GM20431 (cell line): ENCODE data around the gene G6PD.
"Not testable (repeated sequence)": the region's sequence is repeated elsewhere in the genome, so short reads cannot be mapped to it uniquely, and the experiment has no call there.

ENCODE experiments used
- in situ Hi-C: fragments of 300-500 bp; cut with MseI, MboI; formaldehyde crosslinking; loops from one replicate; pipeline ENCODE4 v1.15.0; 2020; ENCODE audit warnings: low sequenced_read_pairs; ENCODE audit not compliant: unreplicated experiment

The G6PD gene

DNA sequence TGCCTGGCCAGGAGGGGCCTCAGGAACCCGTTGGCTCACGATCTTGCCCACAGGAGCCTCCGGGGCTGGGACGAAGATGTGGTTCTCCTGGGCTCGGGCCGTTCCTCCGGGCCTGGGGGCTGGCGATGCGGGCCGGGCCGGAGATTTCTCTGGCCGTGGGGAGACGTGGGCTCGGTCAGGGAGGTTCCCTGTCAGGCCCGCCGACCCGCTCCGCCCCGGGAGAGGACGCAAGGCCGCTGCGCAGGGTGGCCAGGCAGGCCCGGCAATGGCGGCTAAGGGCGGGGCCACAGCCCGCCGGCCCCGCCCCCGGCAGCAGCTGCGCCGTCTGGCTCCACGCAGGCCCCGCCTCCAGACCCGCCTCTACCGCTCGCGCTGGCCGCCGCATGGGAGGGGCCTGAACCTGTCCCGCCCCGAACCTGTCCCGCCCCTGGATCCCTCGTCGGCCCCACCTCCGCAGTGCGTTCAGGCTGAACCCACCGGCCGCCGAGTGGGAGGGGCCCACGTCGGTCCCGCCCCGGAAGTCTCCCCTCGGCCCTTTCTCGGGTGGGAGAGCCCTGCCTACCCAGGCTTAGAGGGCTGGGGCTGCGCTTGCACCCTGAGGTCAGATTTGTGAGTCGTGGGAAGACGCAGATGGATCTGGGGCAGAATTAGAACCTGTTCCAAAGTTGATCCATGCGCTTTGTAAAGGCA lies 30.5 kb downstream of the G6PD start, which contains the start of gene FAM3A:
FAM3A (minus strand) TSS at position 267 of the 690 bp plus-strand sequence. CDS start 460 bp downstream, outside the sequence.
- in situ Hi-C loops = no loop called here

- in situ Hi-C loops = no loop called here
Observed at GRCh38 chrX:154515090-154515965, 31.3 kb downstream of the G6PD start.

DNA sequence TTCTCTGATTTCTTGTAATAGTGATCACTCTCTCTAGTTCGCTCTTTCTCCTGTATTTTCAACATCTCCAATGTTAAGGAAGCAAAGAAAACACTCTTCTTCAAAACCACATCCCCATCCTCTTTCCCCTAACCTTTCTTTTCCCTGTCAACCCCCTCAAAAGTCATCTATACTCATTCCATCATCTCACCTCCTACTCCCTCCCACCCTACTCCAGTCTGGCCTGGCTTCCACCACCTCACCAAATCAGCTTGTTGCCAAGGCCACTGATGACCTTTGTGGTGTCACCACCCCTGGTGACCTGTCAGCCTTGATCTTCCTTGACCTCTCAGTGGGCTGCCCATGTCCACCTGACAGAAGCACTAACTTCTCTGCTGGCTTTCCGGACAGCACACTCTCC lies 32.9 kb downstream of the G6PD start:
- in situ Hi-C loops = no loop called here

- in situ Hi-C loops = no loop called here
Observed at GRCh38 chrX:154512879-154513553, 33.6 kb downstream of the G6PD start.

GRCh38 chrX:154511761-154512160 lies 34.9 kb downstream of the G6PD start:
- in situ Hi-C loops = no loop called here

DNA sequence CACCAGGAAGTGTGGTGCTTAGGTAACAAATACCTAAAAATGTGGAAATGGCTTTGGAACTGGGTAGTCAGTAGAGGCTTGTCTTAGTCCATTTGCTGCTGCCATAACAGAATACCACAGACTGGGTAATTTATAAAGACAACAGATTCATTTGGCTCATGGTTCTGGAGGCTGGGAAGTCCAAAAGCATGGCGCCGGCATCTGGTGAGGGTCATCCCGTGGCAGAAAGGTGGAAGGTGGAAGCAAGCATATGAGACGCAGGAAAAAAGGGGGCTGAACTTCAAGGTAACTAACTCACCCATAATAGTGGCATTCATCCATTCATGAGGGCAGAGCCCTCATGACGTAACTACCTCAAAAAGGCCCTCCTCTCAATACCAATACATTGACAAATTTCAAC lies 37.2 kb downstream of the G6PD start:
- in situ Hi-C loops = no loop called here

DNA sequence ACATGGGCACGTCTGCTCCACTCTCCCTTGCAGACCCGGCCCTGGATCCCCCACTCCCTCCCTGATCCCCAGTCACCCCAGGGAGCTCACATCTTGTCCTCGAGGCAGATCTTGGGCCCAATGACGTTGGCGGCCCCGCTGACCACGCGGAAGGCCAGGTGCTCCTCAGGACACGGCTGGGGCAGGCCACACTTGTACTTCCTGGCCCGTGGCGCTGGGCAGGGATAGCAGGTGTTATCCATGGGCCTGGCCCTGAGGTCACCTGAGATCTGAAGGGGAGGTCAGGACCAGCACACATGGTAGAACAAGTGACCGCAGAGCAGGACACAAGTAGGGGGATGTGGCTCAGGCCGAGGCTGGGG lies 38.3 kb downstream of the G6PD start:
- in situ Hi-C loops = no loop called here

- in situ Hi-C loops = no loop called here
Observed at GRCh38 chrX:154507673-154508383, 38.8 kb downstream of the G6PD start.

- in situ Hi-C loops = no loop called here
Observed at GRCh38 chrX:154506483-154507332, 39.9 kb downstream of the G6PD start.

- in situ Hi-C loops = no loop called here
Observed at GRCh38 chrX:154505734-154506133, 40.9 kb downstream of the G6PD start.

DNA sequence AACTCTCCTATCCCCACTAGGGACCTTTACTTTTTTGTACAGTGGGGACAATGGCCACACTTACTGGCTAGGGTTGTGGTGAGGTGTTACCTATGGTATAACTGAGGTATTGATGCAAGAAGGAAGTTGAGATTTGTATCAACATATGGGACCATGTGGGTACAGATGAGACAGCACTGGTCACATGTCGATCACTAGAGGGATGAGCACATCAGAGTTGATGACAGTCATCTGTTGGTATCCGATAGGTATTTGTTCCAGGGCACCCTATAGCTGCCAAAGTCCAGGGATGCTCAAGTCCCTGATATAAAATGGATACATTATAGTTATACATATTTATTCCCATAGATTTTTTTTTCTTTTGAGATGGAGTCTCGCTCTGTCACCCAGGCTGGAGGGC lies 43.7 kb downstream of the G6PD start:
- in situ Hi-C loops = no loop called here

DNA sequence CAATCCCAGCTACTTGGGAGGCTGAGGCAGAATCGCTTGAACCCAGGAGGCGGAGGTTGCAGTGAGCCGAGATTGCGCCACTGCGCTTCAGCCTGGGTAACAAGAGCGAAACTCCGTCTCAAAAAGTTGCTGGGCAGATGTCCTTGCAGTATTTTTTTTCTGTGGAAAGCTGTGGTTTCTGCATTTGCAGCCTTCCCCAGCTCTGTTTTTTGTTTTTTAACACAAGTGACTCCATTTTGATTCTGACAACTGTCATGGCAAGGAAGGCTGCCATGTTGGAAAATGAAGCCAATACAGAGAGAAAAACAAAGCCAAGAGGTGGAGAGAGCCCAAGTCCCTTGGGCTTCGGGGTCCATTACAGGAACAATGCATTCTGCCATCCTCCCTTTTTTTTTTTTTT lies 44.5 kb downstream of the G6PD start:
- in situ Hi-C loops = no loop called here

- in situ Hi-C loops = not testable (repeated sequence)
Observed at GRCh38 chrX:154501423-154501822, 45.2 kb downstream of the G6PD start.

- in situ Hi-C loops = not testable (repeated sequence)
Observed at GRCh38 chrX:154496591-154497137, 50.0 kb downstream of the G6PD start.

DNA sequence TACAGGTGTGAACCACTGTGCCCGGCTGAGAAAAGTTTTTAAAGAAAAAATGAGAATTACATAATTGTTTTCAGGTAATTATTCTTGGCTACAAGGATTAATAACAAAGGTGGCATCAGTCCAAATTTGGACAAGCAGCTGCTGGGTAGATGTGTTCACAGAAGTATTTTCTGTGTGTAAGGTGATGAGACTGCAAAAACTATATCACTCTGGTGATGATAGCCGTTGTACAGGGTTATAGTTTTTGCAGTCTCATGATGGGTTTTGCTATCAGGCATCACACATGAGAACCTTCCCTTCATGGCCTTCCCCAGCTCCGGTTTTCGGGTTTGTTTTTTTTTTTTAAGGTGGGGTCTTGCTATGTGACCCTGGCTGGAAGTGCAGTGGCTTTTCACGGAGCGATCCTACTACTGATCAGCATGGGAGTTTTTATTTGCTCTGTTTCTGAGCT lies 51.1 kb downstream of the G6PD start:
- in situ Hi-C loops = no loop called here

DNA sequence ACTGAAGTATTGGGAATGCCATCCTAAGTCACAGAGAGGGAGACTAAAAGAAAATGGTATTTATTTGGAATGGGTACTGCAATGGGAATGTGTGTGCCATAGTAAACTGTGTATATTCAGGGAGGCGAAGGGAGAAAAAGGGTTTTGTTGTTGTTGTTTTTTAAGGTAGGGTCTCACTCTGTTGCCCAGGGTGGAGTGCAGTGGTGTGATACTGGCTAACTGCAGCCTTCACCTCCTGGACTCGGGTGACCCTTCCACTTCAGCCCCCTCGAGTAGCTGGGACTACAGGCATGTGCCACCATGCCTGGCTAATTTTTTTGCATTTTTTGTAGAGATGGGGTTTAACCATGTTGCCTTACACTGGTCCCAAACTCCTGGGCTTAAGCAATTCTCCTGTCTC lies 51.9 kb downstream of the G6PD start:
- in situ Hi-C loops = no loop called here

- in situ Hi-C loops = no loop called here
Observed at GRCh38 chrX:154490414-154491083, 56.1 kb downstream of the G6PD start, which contains the start of gene SLC10A3. TSS of gene SLC10A3 (minus strand) at chrX:154490629. CDS start at chrX:154488940, 1,689 bp downstream.

DNA sequence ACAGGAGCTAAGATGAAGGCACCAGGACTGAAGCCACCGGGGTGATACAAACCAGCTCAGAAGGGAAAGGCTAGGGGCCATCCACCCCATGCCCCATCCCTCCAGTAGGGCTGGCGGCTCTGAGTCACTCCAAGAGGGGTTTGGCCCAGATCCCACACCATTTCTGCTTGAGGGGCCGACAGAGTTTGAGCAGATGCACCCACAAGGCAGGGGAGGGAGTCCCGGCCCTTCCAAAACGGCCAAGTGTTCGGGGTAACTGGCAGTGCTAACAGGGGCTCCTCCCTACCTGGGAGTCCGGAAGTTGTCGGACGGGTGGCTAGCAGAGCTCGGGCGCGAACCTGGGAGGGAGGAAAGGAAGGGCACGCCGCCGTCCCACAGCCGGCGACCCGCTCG lies 56.6 kb downstream of the G6PD start:
- in situ Hi-C loops = no loop called here
